CD14-positive monocyte (primary cell): ENCODE data around the gene KSR1. TPM values are rescaled to one million over a fixed set of nuclear protein-coding genes. Genes with fewer than 3 reads are reported as not detected.

ENCODE experiments used
- DNase-seq, 3 donors: peaks; one replicate each; pipeline ENCODE4 v3.0.0-alpha.2; 2011 to 2022
- H2AFZ ChIP-seq: 2 replicates; pipeline ENCODE4 v1.6.0; 2012; ENCODE audit warnings: mild to moderate bottlenecking, low read depth, low read length, inconsistent platforms; ENCODE audit not compliant: insufficient read depth, poor library complexity, severe bottlenecking
- H3K27ac ChIP-seq, 2 donors: 1 replicate in 1 of 2; 2 replicates in 1 of 2; pipeline ENCODE4 v1.5.1; 2012 to 2013; ENCODE audit warnings: low read length in 2 of 2, control low read depth in 1 of 2, inconsistent platforms in 1 of 2, low read depth in 1 of 2, mild to moderate bottlenecking in 1 of 2
- H3K27me3 ChIP-seq, 2 donors: one replicate each; pipeline versions ENCODE4 v1.6.0 to v1.6.1; 2011 to 2013; ENCODE audit warnings: low read length in 2 of 2; ENCODE audit not compliant: control insufficient read depth in 2 of 2, insufficient read depth in 2 of 2
- H3K36me3 ChIP-seq, 2 donors: replicated peaks in 1 of 2; 1 replicate in 1 of 2; 2 replicates in 1 of 2; pipeline versions ENCODE4 v1.5.1 to v1.6.1; 2012 to 2013; ENCODE audit warnings: low read length in 2 of 2, control low read depth in 1 of 2, inconsistent platforms in 1 of 2, mild to moderate bottlenecking in 1 of 2; ENCODE audit not compliant: insufficient read depth in 2 of 2, control insufficient read depth in 1 of 2
- H3K4me1 ChIP-seq, 2 donors: 1 replicate in 1 of 2; 2 replicates in 1 of 2; pipeline versions ENCODE4 v1.5.1 to v1.6.1; 2012 to 2013; ENCODE audit warnings: low read length in 2 of 2, control low read depth in 1 of 2, inconsistent platforms in 1 of 2, mild to moderate bottlenecking in 1 of 2, moderate library complexity in 1 of 2; ENCODE audit not compliant: insufficient read depth in 2 of 2, control insufficient read depth in 1 of 2
- H3K4me2 ChIP-seq: replicated peaks from 2 replicates; pipeline ENCODE3; 2012; ENCODE audit warnings: low read length, moderate library complexity, mild to moderate bottlenecking; ENCODE audit not compliant: poor library complexity, severe bottlenecking; ENCODE audit errors: extremely low read depth
- H3K4me3 ChIP-seq, 3 experiments: fragments of 200-600 bp in 1 of 3; sonication (generic) in 1 of 3; replicated peaks in 1 of 3; 1 replicate in 2 of 3; 2 replicates in 1 of 3; pipeline ENCODE4 v1.5.1; 2011 to 2013; ENCODE audit warnings: low read length in 3 of 3, mild to moderate bottlenecking in 3 of 3, control low read depth in 2 of 3, low read depth in 2 of 3, inconsistent platforms in 1 of 3, moderate library complexity in 1 of 3
- H3K79me2 ChIP-seq: 2 replicates; pipeline ENCODE4 v1.6.0; 2012; ENCODE audit warnings: mild to moderate bottlenecking, control low read depth, inconsistent platforms, low read length, moderate library complexity; ENCODE audit not compliant: insufficient read depth
- H3K9ac ChIP-seq: 2 replicates; pipeline ENCODE4 v1.6.0; 2017; ENCODE audit warnings: low read length, mild to moderate bottlenecking; ENCODE audit not compliant: insufficient read depth, poor library complexity, severe bottlenecking
- H3K9me3 ChIP-seq, 2 donors: replicated peaks in 1 of 2; 1 replicate in 1 of 2; 2 replicates in 1 of 2; pipeline versions ENCODE4 v1.5.1 to v1.6.1; 2012 to 2013; ENCODE audit warnings: low read length in 2 of 2, control low read depth in 1 of 2; ENCODE audit not compliant: control insufficient read depth in 1 of 2, insufficient read depth in 1 of 2
- H4K20me1 ChIP-seq: 2 replicates; pipeline ENCODE4 v1.6.0; 2012; ENCODE audit warnings: mild to moderate bottlenecking, low read length, control low read depth, moderate library complexity; ENCODE audit not compliant: insufficient read depth
- H3K27ac Mint-ChIP-seq, 7 donors: one replicate each; pipeline ENCODE4 v1.8.0; 2020; ENCODE audit warnings: mild to moderate bottlenecking in 7 of 7, mixed read lengths in 7 of 7, moderate library complexity in 6 of 7, inconsistent platforms in 2 of 7
- H3K27me3 Mint-ChIP-seq, 3 donors: one replicate each; pipeline ENCODE4 v1.8.0; 2021 to 2022; ENCODE audit warnings: low read depth in 3 of 3, mild to moderate bottlenecking in 3 of 3, mixed read lengths in 3 of 3, moderate library complexity in 3 of 3, inconsistent platforms in 1 of 3
- H3K36me3 Mint-ChIP-seq, 2 donors: one replicate each; pipeline ENCODE4 v1.8.0; 2020; ENCODE audit warnings: mixed read lengths in 2 of 2, inconsistent platforms in 1 of 2, mild to moderate bottlenecking in 1 of 2
- H3K4me1 Mint-ChIP-seq: one replicate; pipeline ENCODE4 v1.8.0; 2020; ENCODE audit warnings: mild to moderate bottlenecking, mixed read lengths
- H3K4me3 Mint-ChIP-seq, 2 donors: one replicate each; pipeline ENCODE4 v1.8.0; 2020; ENCODE audit warnings: mild to moderate bottlenecking in 2 of 2, mixed read lengths in 2 of 2, moderate library complexity in 1 of 2
- H3K9me3 Mint-ChIP-seq, 7 donors: one replicate each; pipeline ENCODE4 v1.8.0; 2020 to 2022; ENCODE audit warnings: mixed read lengths in 7 of 7, mild to moderate bottlenecking in 6 of 7, moderate library complexity in 6 of 7, inconsistent platforms in 2 of 7
- WGBS: methylation state at CpG from one replicate; pipeline ENCODE4 v1.1.5; 2013; ENCODE audit warnings: missing lambda C conversion rate; ENCODE audit not compliant: insufficient coverage; 5-methylcytosine and 5-hydroxymethylcytosine counted together
- intact Hi-C, 2 donors: fragments of 100-400 bp; cut with micrococcal nuclease; formaldehyde crosslinking; loops; one replicate each; pipeline versions ENCODE4 v1.15.0 to v1.15.1; 2023
- polyA plus RNA-seq, 3 donors: library from polyadenylated mRNA; depleted of rRNA in 1 of 3; unstranded in 2 of 3; stranded (reverse) in 1 of 3; fragments of 300-500 nt in 2 of 3; fragments of >200 nt in 1 of 3; fragmentation: Illumina TruSeq in 2 of 3; gene quantifications; 1 replicate in 2 of 3; 2 replicates in 1 of 3; pipeline ENCODE4 v1.2.3, GENCODE V29; 2012 to 2021
- TF ChIP-seq, protein P1 (sequence below): fragments of 200-600 bp; IDR thresholded peaks from one replicate; pipeline ENCODE4 v1.8.0; 2022; ENCODE audit warnings: antibody characterized with exemption, mild to moderate bottlenecking

KSR1 gene
- polyA plus RNA-seq, 3 donors, result 1.2 to 111 (median 4.2) TPM

- Mint-ChIP-seq H3K27ac (peak overlapping the region in 3 of 7 donors; percentile 12 to 73 (median 26)), H3K36me3 (peaks cover 31 to 38% of the 10 kb centered on the region in 2 donors), H3K27me3 (no peaks in the 10 kb centered on the region), H3K9me3 (peaks cover 0 to 6% (median 4%) of the 10 kb centered on the region in 7 donors), H3K4me3 (no peak overlapping the region), H3K4me1 (peaks cover 18% of the 10 kb centered on the region)
- 75% methylated on average over 13 of the region's 15 CpGs for WGBS
- TF ChIP-seq, protein P1, sequence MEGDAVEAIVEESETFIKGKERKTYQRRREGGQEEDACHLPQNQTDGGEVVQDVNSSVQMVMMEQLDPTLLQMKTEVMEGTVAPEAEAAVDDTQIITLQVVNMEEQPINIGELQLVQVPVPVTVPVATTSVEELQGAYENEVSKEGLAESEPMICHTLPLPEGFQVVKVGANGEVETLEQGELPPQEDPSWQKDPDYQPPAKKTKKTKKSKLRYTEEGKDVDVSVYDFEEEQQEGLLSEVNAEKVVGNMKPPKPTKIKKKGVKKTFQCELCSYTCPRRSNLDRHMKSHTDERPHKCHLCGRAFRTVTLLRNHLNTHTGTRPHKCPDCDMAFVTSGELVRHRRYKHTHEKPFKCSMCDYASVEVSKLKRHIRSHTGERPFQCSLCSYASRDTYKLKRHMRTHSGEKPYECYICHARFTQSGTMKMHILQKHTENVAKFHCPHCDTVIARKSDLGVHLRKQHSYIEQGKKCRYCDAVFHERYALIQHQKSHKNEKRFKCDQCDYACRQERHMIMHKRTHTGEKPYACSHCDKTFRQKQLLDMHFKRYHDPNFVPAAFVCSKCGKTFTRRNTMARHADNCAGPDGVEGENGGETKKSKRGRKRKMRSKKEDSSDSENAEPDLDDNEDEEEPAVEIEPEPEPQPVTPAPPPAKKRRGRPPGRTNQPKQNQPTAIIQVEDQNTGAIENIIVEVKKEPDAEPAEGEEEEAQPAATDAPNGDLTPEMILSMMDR, result no peak
- no peak overlapping the region for H3K4me3 ChIP-seq
- no peaks in the 10 kb centered on the region for H3K27me3 ChIP-seq
- intact Hi-C loops, result no loop called here
- DNase-seq, result no peak
- no peak overlapping the region for H3K4me2 ChIP-seq
- no peak overlapping the region for H3K9ac ChIP-seq
- no peak overlapping the region for H3K27ac ChIP-seq
- H3K9me3 ChIP-seq, result no peaks in the 10 kb centered on the region
- no peaks in the 10 kb centered on the region for H3K4me1 ChIP-seq
- H4K20me1 ChIP-seq, result peaks cover 81% of the 10 kb centered on the region
- no peak overlapping the region for H2AFZ ChIP-seq
- H3K36me3 ChIP-seq, result peaks cover 0 to 21% of the 10 kb centered on the region in 2 donors
- H3K79me2 ChIP-seq, result peaks cover 53% of the 10 kb centered on the region
These were observed 48.1 kb downstream of the KSR1 start for GRCh38 chr17:27504188-27504995.

- no peak for DNase-seq
- Histone ChIP-seq H3K4me3 (no peak overlapping the region), H2AFZ (no peak overlapping the region), H3K27me3 (no peaks in the 10 kb centered on the region), H3K36me3 (peaks cover 0 to 11% of the 10 kb centered on the region in 2 donors), H3K4me2 (no peak overlapping the region), H3K9ac (no peak overlapping the region), H3K9me3 (no peaks in the 10 kb centered on the region), H3K27ac (no peak overlapping the region), H3K79me2 (peaks cover 57% of the 10 kb centered on the region), H4K20me1 (peaks cover 85% of the 10 kb centered on the region), H3K4me1 (no peaks in the 10 kb centered on the region)
- WGBS, result 80% methylated on average over 10 of the region's 15 CpGs
- intact Hi-C loops, result no loop called here
- Mint-ChIP-seq H3K27ac (peak overlapping the region in 2 of 7 donors; percentile 11 to 18), H3K4me1 (peaks cover 23% of the 10 kb centered on the region), H3K9me3 (peaks cover 0 to under 1% (median 0%) of the 10 kb centered on the region in 7 donors), H3K36me3 (peaks cover 23 to 27% of the 10 kb centered on the region in 2 donors), H3K27me3 (no peaks in the 10 kb centered on the region), H3K4me3 (no peak overlapping the region)
- TF ChIP-seq, protein P1, result no peak
These were observed 50.3 kb downstream of the KSR1 start for GRCh38 chr17:27506348-27507218.
